ENCODE data around the gene IL23R. TPM values are rescaled to one million over a fixed set of nuclear protein-coding genes. Genes with fewer than 3 reads are reported as not detected.

IL23R gene
- total RNA-seq, 1 donor from 2014 or later, result not detected

DNA sequence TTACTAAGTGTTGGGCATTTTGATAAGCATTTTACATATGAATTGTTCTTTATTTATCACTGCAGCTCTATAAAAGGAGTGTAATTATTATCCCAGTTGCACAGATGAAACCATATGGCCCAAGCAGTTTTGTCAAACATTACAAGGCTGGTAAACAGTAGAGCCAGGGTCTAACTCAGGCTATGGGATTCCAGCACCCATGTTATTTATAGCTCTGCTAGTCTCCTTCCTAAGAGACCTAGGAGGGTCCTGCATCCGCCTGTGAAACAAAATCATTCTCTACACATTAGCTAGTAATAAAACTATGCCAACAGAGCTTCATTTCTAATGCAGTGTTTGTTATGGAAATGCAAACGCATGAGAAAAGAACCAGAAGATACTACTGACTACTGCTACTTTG, 58.6 kb downstream of the IL23R start:
- intact Hi-C loops (cut with micrococcal nuclease), result no loop called here
- Histone ChIP-seq H3K27ac (replicated peaks) (no peak overlapping the region), H3K27me3 (ENCODE audit: low read depth) (peaks cover 27% of the 10 kb centered on the region), H3K4me3 (no peak overlapping the region), H3K36me3 (no peaks in the 10 kb centered on the region), H3K9me3 (replicated peaks) (peaks cover 5% of the 10 kb centered on the region), H3K4me1 (no peaks in the 10 kb centered on the region)
- DNase-seq, result no peak
- TF ChIP-seq CTCF (IDR thresholded peaks at IDR 0.05; ENCODE audit: borderline replicate concordance), result no peak

DNA sequence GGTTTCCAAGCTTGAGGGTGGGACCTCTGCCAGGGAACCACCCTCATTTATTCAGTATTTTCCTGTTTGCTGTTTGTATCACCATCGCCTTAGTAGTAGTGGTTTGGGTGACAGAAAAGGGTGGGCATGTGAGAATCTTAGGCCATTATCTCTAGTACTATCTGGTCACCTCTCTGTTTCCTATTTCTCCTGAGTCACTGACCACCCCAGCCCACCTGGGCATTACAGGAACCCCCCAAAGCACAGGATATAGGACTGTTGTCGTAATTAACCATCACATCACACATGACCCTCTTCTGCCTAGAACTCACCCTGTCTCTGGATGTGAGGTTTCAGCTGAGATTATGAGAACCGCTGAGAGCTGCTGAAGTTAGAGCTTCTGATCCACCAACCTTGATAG, 60.4 kb downstream of the IL23R start:
- intact Hi-C loops (cut with micrococcal nuclease), result no loop called here
- Histone ChIP-seq H3K4me1 (no peaks in the 10 kb centered on the region), H3K27ac (replicated peaks) (no peak overlapping the region), H3K4me3 (no peak overlapping the region), H3K9me3 (replicated peaks) (peaks cover 5% of the 10 kb centered on the region), H3K27me3 (ENCODE audit: low read depth) (peaks cover 26% of the 10 kb centered on the region), H3K36me3 (no peaks in the 10 kb centered on the region)
- no peak for TF ChIP-seq CTCF (IDR thresholded peaks at IDR 0.05; ENCODE audit: borderline replicate concordance)
- DNase-seq, result no peak

GRCh38 chr1:67227196-67227595, 60.9 kb downstream of the IL23R start:
- no peaks in the 10 kb centered on the region for H3K4me1 ChIP-seq
- no peak for DNase-seq
- intact Hi-C loops (cut with micrococcal nuclease), result no loop called here
- H3K27me3 ChIP-seq (ENCODE audit: low read depth), result peaks cover 21% of the 10 kb centered on the region
- no peaks in the 10 kb centered on the region for H3K36me3 ChIP-seq
- no peak overlapping the region for H3K4me3 ChIP-seq
- no peak for TF ChIP-seq CTCF (IDR thresholded peaks at IDR 0.05; ENCODE audit: borderline replicate concordance)
- H3K27ac ChIP-seq (replicated peaks), result no peak overlapping the region
- peaks cover 5% of the 10 kb centered on the region for H3K9me3 ChIP-seq (replicated peaks)

DNA sequence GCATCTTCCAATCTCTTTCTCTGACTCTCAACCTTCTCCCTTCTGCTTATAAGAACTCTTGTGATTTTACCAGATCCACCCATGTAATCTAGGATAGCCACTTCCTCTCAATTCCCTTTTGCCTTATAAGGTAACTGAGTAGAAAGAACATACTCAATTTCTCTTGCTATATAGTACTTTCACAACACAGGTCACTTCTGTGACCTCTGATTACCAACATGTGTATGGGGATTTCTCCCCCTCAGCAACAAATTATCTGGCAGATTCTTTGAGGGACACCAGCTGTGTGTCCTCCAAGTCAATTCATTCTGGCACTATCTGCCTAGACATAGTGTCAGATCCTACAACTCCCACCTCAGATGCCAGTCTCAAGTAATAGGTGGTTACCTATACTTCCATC, 62.5 kb downstream of the IL23R start:
- no peaks in the 10 kb centered on the region for H3K36me3 ChIP-seq
- no peak for DNase-seq
- TF ChIP-seq CTCF (IDR thresholded peaks at IDR 0.05; ENCODE audit: borderline replicate concordance), result no peak
- H3K9me3 ChIP-seq (replicated peaks), result peaks cover 5% of the 10 kb centered on the region
- peaks cover 14% of the 10 kb centered on the region for H3K27me3 ChIP-seq (ENCODE audit: low read depth)
- H3K4me3 ChIP-seq, result no peak overlapping the region
- H3K27ac ChIP-seq (replicated peaks), result no peak overlapping the region
- intact Hi-C loops (cut with micrococcal nuclease), result no loop called here
- no peaks in the 10 kb centered on the region for H3K4me1 ChIP-seq

DNA sequence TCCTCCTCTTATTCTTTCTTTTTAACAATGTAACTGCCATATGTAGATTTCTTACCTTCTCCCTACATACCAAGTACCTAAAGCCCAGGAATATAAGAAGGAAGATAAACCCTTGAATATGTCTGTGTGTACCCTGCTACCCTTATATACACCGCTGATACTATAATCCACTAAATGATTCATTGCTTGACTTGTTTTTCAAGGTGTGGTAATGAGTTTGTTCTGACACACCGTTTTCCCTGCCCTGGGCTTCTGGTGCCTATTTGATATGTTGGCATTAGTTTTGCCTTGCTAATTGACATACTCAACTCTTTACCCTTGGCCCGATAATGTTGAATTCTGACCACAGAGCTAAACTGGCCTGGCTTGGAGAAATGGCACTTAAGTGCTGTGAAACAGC, 64.3 kb downstream of the IL23R start:
- H3K4me1 ChIP-seq, result no peaks in the 10 kb centered on the region
- DNase-seq, result no peak
- H3K27me3 ChIP-seq (ENCODE audit: low read depth), result peaks cover 12% of the 10 kb centered on the region
- no peak overlapping the region for H3K27ac ChIP-seq (replicated peaks)
- no peak overlapping the region for H3K4me3 ChIP-seq
- intact Hi-C loops (cut with micrococcal nuclease), result loop anchor here (10.0 kb wide), 1 partner anchor 274 kb away; no protein-coding TSS in a partner anchor
- no peak for TF ChIP-seq CTCF (IDR thresholded peaks at IDR 0.05; ENCODE audit: borderline replicate concordance)
- peaks cover 5% of the 10 kb centered on the region for H3K9me3 ChIP-seq (replicated peaks)
- no peaks in the 10 kb centered on the region for H3K36me3 ChIP-seq

DNA sequence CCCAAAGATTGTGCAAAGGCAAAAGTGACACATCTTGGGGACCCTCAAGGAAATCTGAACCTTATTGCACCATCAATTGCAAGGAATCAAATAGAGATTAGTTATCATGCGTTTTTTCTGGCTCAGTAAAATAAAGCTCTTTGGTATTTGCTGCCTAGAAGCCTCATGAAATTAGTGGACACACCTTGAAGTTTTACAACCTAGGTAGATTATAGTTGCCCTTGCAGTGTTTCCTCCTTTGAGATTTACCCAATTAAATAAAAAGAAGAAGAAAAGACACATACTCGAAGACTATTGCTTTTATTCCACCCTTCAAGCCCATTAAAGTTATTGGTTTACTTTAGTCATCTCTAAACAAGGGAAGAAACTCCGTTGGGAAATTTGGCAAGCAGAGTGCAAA, 70.0 kb downstream of the IL23R start:
- Histone ChIP-seq H3K4me1 (no peaks in the 10 kb centered on the region), H3K9me3 (replicated peaks) (no peaks in the 10 kb centered on the region), H3K36me3 (no peaks in the 10 kb centered on the region), H3K27me3 (ENCODE audit: low read depth) (no peaks in the 10 kb centered on the region), H3K27ac (replicated peaks) (no peak overlapping the region), H3K4me3 (no peak overlapping the region)
- no peak for DNase-seq
- no peak for TF ChIP-seq CTCF (IDR thresholded peaks at IDR 0.05; ENCODE audit: borderline replicate concordance)
- intact Hi-C loops (cut with micrococcal nuclease), result loop anchor here (10.0 kb wide), 1 partner anchor 269 kb away; no protein-coding TSS in a partner anchor

Data from left ventricle myocardium inferior (tissue), 1 donor.